ENCODE measurements around the gene OGDH. TPM values are rescaled to one million over a fixed set of nuclear protein-coding genes. Genes with fewer than 3 reads are reported as not detected.
"Not testable (repeated sequence)": the region's sequence is repeated elsewhere in the genome, so short reads cannot be mapped to it uniquely, and the experiment has no call there.

Gene OGDH
- polyA plus RNA-seq, 4 donors, result 66.8 to 136 (median 112) TPM

DNA sequence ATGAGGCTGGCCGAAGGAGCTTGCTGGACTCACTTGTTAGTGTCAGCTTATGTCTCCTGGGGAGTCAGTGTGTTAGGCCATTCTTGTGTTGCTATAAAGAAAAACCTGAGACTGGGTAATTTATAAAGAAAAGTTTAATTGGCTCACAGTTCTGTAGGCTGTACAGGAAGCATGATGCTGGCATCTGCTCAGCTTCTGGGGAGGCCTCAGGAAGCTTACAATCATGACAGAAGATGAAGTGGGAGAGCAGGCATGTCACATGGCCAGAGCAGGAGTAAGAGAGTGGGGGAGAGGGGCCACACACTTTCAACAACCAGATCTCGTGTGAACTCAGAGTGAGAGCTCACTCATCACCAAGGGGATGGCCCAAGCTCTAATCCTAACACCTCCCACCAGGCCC is 93.2 kb downstream of the OGDH start:
- H3K36me3 ChIP-seq (ENCODE audit: control insufficient read depth in 3 of 3, insufficient read depth in 2 of 3, low read depth in 1 of 3, low read length in 3 of 3), result peaks cover 25 to 87% (median 43%) of the 10 kb centered on the region in 3 donors
- H3K27ac ChIP-seq (ENCODE audit: low read depth in 1 of 3, low read length in 2 of 3); DNase-seq; H3K4me3 ChIP-seq (ENCODE audit: low read depth in 1 of 3, low read length in 3 of 3); H3K27me3 ChIP-seq (ENCODE audit: control insufficient read depth in 3 of 3, insufficient read depth in 3 of 3, low read length in 3 of 3); FAIRE-seq; H3K9me3 ChIP-seq (ENCODE audit: control insufficient read depth in 2 of 2, insufficient read depth in 1 of 2, low read depth in 1 of 2, low read length in 1 of 2); H3K4me1 ChIP-seq (ENCODE audit: control insufficient read depth in 3 of 3, insufficient read depth in 2 of 3, low read depth in 1 of 3, low read length in 2 of 3): not testable (repeated sequence)
- WGBS, 3 donors, result 84 to 94% (median 93%) methylated on average over 2 of the region's 2 CpGs

DNA sequence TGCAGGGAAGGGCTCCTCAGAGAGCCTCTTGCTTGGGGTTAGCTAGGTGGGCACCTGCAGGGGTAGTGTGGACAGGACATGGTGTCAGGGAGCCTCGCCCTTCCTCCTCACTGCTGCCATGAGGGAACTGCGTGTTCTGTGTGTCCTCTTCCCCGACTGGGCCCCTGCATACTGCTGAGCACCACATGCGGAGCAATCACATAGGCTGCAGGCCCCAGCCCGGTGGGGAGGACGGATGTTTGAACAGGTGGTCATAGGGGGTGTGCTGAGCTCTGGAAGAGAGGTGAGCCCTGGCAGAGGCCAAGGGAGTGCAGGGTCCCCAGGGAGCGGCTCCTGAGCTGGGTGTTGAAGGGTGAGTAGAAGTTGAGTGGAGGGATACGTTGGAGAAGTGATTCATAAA is 93.9 kb downstream of the OGDH start:
- WGBS, 3 donors, result 83 to 94% (median 92%) methylated on average over 7 to 8 of the region's 8 CpGs
- Histone ChIP-seq H3K4me3 (ENCODE audit: low read depth in 1 of 3, low read length in 3 of 3) (no peak overlapping the region), H3K9me3 (ENCODE audit: control insufficient read depth in 2 of 2, insufficient read depth in 1 of 2, low read depth in 1 of 2, low read length in 1 of 2) (peaks cover 0 to 5% of the 10 kb centered on the region in 2 donors), H3K27me3 (ENCODE audit: control insufficient read depth in 3 of 3, insufficient read depth in 3 of 3, low read length in 3 of 3) (no peaks in the 10 kb centered on the region), H3K4me1 (ENCODE audit: control insufficient read depth in 3 of 3, insufficient read depth in 2 of 3, low read depth in 1 of 3, low read length in 2 of 3) (no peaks in the 10 kb centered on the region), H3K27ac (ENCODE audit: low read depth in 1 of 3, low read length in 2 of 3) (no peak overlapping the region), H3K36me3 (ENCODE audit: control insufficient read depth in 3 of 3, insufficient read depth in 2 of 3, low read depth in 1 of 3, low read length in 3 of 3) (peaks cover 25 to 84% (median 39%) of the 10 kb centered on the region in 3 donors)
- FAIRE-seq (no peak), DNase-seq (no peak)

DNA sequence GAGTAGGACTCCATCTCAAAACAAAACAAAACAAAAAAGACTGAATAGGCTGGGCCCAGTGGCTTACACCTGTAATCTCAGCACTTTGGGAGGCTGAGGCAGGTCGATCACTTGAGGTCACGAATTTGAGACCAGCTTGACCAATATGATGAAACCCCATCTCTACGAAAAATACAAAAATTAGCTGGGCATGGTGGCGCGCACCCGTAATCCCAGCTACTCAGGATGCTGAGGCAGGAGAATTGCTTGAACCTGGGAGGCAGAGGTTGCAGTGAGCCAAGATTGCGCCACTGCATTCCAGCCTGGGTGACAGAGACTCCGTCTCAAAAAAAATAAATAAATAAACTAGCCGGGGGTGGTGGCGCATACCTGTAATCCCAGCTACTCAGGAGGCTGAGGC is 97.0 kb downstream of the OGDH start:
- DNase-seq; H3K27ac ChIP-seq (ENCODE audit: low read depth in 1 of 3, low read length in 2 of 3); H3K4me1 ChIP-seq (ENCODE audit: control insufficient read depth in 3 of 3, insufficient read depth in 2 of 3, low read depth in 1 of 3, low read length in 2 of 3); FAIRE-seq; H3K9me3 ChIP-seq (ENCODE audit: control insufficient read depth in 2 of 2, insufficient read depth in 1 of 2, low read depth in 1 of 2, low read length in 1 of 2); H3K4me3 ChIP-seq (ENCODE audit: low read depth in 1 of 3, low read length in 3 of 3); H3K27me3 ChIP-seq (ENCODE audit: control insufficient read depth in 3 of 3, insufficient read depth in 3 of 3, low read length in 3 of 3): not testable (repeated sequence)
- H3K36me3 ChIP-seq (ENCODE audit: control insufficient read depth in 3 of 3, insufficient read depth in 2 of 3, low read depth in 1 of 3, low read length in 3 of 3), result peaks cover 13 to 79% (median 23%) of the 10 kb centered on the region in 3 donors
- 97 to 98% (median 97%) methylated on average over 10 of the region's 10 CpGs for WGBS, 3 donors

DNA sequence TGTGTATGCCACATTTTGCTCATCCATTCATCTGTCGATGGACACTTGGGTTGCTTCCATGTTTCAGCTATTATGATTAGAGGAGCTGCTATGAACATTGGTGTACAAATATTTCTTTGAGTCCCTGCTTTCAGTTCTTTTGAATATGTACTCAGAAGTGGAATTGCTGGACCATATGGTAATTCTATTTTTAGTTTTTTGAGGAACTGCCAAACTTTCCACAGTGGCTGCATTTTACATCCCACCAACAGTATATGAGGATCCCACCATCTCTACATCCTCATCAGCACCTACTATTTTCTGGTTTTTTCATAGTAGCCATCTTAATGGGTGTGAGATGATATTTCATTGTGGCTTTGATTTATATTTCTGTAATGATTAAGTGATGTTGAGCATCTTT is 97.5 kb downstream of the OGDH start:
- H3K36me3 ChIP-seq (ENCODE audit: control insufficient read depth in 3 of 3, insufficient read depth in 2 of 3, low read depth in 1 of 3, low read length in 3 of 3), result peaks cover 13 to 79% (median 25%) of the 10 kb centered on the region in 3 donors
- DNase-seq, result no peak
- 66 to 95% (median 89%) methylated on average over 1 of the region's 1 CpG for WGBS, 3 donors

GRCh38 chr7:44705434-44705833 is 99.0 kb downstream of the OGDH start:
- DNase-seq (no peak), FAIRE-seq (no peak)
- no peak overlapping the region for H3K4me3 ChIP-seq (ENCODE audit: low read depth in 1 of 3, low read length in 3 of 3)
- peaks cover 10 to 77% (median 23%) of the 10 kb centered on the region in 3 donors for H3K36me3 ChIP-seq (ENCODE audit: control insufficient read depth in 3 of 3, insufficient read depth in 2 of 3, low read depth in 1 of 3, low read length in 3 of 3)
- H3K27me3 ChIP-seq (ENCODE audit: control insufficient read depth in 3 of 3, insufficient read depth in 3 of 3, low read length in 3 of 3), result no peaks in the 10 kb centered on the region
- 89 to 98% (median 95%) methylated on average over 3 of the region's 3 CpGs for WGBS, 3 donors
- no peaks in the 10 kb centered on the region for H3K9me3 ChIP-seq (ENCODE audit: control insufficient read depth in 2 of 2, insufficient read depth in 1 of 2, low read depth in 1 of 2, low read length in 1 of 2)
- no peak overlapping the region for H3K27ac ChIP-seq (ENCODE audit: low read depth in 1 of 3, low read length in 2 of 3)
- no peaks in the 10 kb centered on the region for H3K4me1 ChIP-seq (ENCODE audit: control insufficient read depth in 3 of 3, insufficient read depth in 2 of 3, low read depth in 1 of 3, low read length in 2 of 3)

More for the DNA sequence above, 97.5 kb downstream of the OGDH start:
- Histone ChIP-seq H3K27ac (ENCODE audit: low read depth in 1 of 3, low read length in 2 of 3) (no peak overlapping the region), H3K27me3 (ENCODE audit: control insufficient read depth in 3 of 3, insufficient read depth in 3 of 3, low read length in 3 of 3) (no peaks in the 10 kb centered on the region), H3K9me3 (ENCODE audit: control insufficient read depth in 2 of 2, insufficient read depth in 1 of 2, low read depth in 1 of 2, low read length in 1 of 2) (no peaks in the 10 kb centered on the region), H3K4me3 (ENCODE audit: low read depth in 1 of 3, low read length in 3 of 3) (no peak overlapping the region), H3K4me1 (ENCODE audit: control insufficient read depth in 3 of 3, insufficient read depth in 2 of 3, low read depth in 1 of 3, low read length in 2 of 3) (no peaks in the 10 kb centered on the region)
- FAIRE-seq, result no peak

DNA sequence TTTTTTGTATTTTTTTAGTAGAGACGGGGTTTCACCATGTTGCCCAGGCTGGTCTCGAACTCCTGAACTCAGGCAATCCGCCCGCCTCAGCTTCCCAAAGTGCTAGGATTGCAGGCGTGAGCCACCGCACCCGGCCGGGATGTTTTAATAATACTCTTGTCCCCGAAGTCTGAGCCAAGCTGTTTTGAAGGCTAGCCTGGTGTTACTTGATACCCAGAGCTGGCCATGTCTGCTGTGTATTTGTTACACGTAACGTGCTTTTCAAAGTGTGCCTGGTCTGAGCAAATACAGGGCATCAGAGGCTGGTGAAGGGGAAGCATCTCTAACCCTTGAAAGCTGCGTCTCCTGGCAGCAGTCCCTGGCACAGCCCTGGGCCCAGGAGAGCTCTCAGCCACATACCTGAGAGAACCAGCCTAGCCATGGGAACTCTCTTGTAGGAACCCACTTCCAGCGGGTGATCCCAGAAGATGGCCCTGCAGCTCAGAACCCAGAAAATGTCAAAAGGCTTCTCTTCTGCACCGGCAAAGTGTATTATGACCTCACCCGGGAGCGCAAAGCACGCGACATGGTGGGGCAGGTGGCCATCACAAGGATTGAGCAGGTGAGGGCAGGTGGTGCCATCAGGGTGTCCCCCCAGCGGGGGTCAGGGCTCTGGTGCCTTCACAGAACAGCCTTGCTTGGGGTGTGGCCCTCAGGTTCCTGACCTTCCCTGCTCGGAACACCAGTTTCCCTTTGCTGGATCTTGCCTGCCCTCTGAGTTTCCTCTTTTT is 100.5 kb downstream of the OGDH start:
- no peak overlapping the region for H3K27ac ChIP-seq (ENCODE audit: low read depth in 1 of 3, low read length in 2 of 3)
- DNase-seq, result no peak
- no peaks in the 10 kb centered on the region for H3K27me3 ChIP-seq (ENCODE audit: control insufficient read depth in 3 of 3, insufficient read depth in 3 of 3, low read length in 3 of 3)
- H3K9me3 ChIP-seq (ENCODE audit: control insufficient read depth in 2 of 2, insufficient read depth in 1 of 2, low read depth in 1 of 2, low read length in 1 of 2), result no peaks in the 10 kb centered on the region
- no peak for FAIRE-seq
- peaks cover 0 to 3% (median 0%) of the 10 kb centered on the region in 3 donors for H3K4me1 ChIP-seq (ENCODE audit: control insufficient read depth in 3 of 3, insufficient read depth in 2 of 3, low read depth in 1 of 3, low read length in 2 of 3)
- no peak overlapping the region for H3K4me3 ChIP-seq (ENCODE audit: low read depth in 1 of 3, low read length in 3 of 3)
- H3K36me3 ChIP-seq (ENCODE audit: control insufficient read depth in 3 of 3, insufficient read depth in 2 of 3, low read depth in 1 of 3, low read length in 3 of 3), result peaks cover 10 to 62% (median 19%) of the 10 kb centered on the region in 3 donors
- WGBS, 3 donors, result 94 to 96% (median 95%) methylated on average over 20 of the region's 20 CpGs

DNA sequence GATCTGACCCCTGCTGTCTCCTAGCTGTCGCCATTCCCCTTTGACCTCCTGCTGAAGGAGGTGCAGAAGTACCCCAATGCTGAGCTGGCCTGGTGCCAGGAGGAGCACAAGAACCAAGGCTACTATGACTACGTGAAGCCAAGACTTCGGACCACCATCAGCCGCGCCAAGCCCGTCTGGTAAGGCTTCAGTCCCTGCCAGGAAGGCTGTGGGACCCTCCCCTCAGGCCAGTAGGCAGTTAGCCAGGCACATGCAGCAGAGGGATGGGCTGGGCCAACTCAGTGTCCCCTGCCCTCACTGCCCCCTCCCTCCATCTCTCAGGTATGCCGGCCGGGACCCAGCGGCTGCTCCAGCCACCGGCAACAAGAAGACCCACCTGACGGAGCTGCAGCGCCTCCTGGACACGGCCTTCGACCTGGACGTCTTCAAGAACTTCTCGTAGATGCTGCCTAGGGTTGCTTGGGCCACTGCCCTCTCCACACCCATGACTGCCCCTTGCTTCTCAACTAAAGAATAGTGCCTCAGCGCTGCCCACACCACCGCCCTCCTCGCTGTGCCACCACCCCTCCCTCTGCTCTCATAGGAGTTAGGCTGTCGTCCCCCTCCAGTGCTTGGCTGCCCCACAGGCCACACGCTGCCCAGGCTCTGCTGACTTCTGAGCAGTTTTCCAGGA is 101.3 kb downstream of the OGDH start:
- Histone ChIP-seq H3K4me3 (ENCODE audit: low read depth in 1 of 3, low read length in 3 of 3) (no peak overlapping the region), H3K36me3 (ENCODE audit: control insufficient read depth in 3 of 3, insufficient read depth in 2 of 3, low read depth in 1 of 3, low read length in 3 of 3) (peaks cover 6 to 55% (median 16%) of the 10 kb centered on the region in 3 donors), H3K4me1 (ENCODE audit: control insufficient read depth in 3 of 3, insufficient read depth in 2 of 3, low read depth in 1 of 3, low read length in 2 of 3) (peaks cover 0 to 4% (median 0%) of the 10 kb centered on the region in 3 donors), H3K9me3 (ENCODE audit: control insufficient read depth in 2 of 2, insufficient read depth in 1 of 2, low read depth in 1 of 2, low read length in 1 of 2) (no peaks in the 10 kb centered on the region), H3K27me3 (ENCODE audit: control insufficient read depth in 3 of 3, insufficient read depth in 3 of 3, low read length in 3 of 3) (no peaks in the 10 kb centered on the region), H3K27ac (ENCODE audit: low read depth in 1 of 3, low read length in 2 of 3) (no peak overlapping the region)
- DNase-seq (no peak), FAIRE-seq (no peak)
- 95 to 96% (median 95%) methylated on average over 18 to 21 of the region's 21 CpGs for WGBS, 3 donors

GRCh38 chr7:44709011-44709915 is 102.8 kb downstream of the OGDH start:
- H3K27ac ChIP-seq (ENCODE audit: low read depth in 1 of 3, low read length in 2 of 3), result no peak overlapping the region
- 88 to 91% (median 90%) methylated on average over 19 of the region's 19 CpGs for WGBS, 3 donors
- no peak overlapping the region for H3K4me3 ChIP-seq (ENCODE audit: low read depth in 1 of 3, low read length in 3 of 3)
- peaks cover 0 to 4% (median 0%) of the 10 kb centered on the region in 3 donors for H3K4me1 ChIP-seq (ENCODE audit: control insufficient read depth in 3 of 3, insufficient read depth in 2 of 3, low read depth in 1 of 3, low read length in 2 of 3)
- peaks cover 6 to 49% (median 16%) of the 10 kb centered on the region in 3 donors for H3K36me3 ChIP-seq (ENCODE audit: control insufficient read depth in 3 of 3, insufficient read depth in 2 of 3, low read depth in 1 of 3, low read length in 3 of 3)
- FAIRE-seq, result no peak
- no peaks in the 10 kb centered on the region for H3K9me3 ChIP-seq (ENCODE audit: control insufficient read depth in 2 of 2, insufficient read depth in 1 of 2, low read depth in 1 of 2, low read length in 1 of 2)
- H3K27me3 ChIP-seq (ENCODE audit: control insufficient read depth in 3 of 3, insufficient read depth in 3 of 3, low read length in 3 of 3), result no peaks in the 10 kb centered on the region
- DNase-seq, result no peak
